ENCODE results near the gene BABAM1.

- TF ChIP-seq CTCF (IDR thresholded peaks at IDR 0.05) (no peak), POLR2A (IDR thresholded peaks at IDR 0.05) (no peak)
Measured at GRCh38 chr19:17236811-17237543, 30.3 kb upstream of the BABAM1 start.

All from vagina (tissue), 2 donors.